Stimulated activated CD4-positive, alpha-beta T cell treated with anti-CD3 and anti-CD28 coated beads, Interleukin-2, amount 100 ng/mL, for 24 hours (primary cell): ENCODE measurements around the gene FAM120A.

ENCODE experiments used
- DNase-seq, 2 donors: peaks; one replicate each; pipeline ENCODE4 v3.0.0-alpha.2; 2020

The FAM120A gene

DNA sequence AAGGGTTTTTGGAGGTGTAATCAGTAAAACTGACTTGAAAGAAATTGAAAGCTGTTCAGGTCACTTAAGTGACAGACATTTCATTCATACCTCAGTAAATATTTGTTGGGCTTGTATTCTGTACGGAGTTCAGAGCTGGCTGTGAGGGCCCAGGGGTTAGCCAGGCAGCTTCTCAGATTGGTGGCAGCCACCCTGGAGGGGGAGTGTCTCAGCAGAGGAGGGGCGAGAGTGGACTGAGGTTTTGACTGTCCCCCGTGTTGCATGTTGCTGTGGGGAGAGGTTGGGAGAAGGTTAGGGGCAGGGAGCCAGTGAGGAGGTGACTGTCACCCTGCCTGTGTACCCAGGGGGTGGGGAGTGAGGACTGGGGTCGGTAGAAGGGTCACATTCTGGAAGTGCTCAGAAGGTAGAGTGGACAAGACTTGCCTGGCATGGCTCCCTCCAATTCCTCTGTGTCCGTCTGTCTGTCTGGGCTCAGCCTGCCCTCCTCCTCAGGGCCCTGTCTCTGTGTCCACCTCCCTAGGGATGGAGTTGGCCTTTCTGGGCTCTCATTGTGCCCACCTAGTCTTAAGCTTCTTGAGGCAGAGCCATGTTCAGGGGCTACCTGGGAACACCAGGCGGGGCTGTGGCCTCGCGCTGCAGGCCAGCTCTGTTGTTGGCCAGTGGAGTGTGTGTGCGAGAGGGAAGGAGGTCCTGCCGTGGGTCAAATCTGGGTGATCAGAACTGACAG lies 129.3 kb downstream of the FAM120A start:
- DNase-seq: no peak

DNA sequence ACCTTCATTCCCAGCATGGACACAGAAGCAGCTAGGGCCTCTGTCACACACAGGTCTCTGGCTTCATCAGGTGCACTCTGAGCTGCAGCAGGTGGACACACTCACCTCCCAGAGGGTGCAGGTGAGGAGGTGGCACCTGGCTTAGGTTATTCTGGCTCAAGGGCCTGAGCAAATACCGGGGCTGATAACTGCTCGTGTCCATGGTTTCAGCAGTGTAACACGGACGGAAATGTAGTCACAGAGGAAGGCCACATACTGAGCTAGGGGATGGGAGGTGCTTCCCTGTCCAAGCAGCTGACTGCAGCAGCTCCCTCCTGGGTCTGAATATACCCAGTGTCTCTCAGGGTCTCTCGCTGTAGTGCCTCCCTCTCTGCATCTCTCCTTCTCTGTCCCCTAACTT lies 130.6 kb downstream of the FAM120A start:
- no peak for DNase-seq

DNA sequence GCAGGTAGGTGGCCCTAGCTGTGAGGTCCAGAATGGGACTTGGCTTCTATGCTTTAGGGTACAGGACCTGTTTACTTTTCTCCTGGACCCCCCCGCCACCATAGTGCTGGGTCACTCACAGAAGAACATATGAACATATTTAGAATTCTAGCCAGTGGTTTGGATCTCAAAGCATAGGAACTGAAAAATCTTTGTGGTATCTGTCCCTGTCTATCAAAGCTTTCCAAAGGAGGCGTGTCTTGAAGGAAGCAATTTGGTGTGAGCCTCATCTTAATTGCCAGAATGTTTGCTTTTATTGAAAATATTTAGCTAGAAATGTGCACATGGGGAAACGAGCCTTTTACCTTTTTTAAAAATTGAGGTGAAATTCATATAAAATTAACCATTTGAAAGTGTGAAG lies 131.1 kb downstream of the FAM120A start:
- DNase-seq: no peak

DNA sequence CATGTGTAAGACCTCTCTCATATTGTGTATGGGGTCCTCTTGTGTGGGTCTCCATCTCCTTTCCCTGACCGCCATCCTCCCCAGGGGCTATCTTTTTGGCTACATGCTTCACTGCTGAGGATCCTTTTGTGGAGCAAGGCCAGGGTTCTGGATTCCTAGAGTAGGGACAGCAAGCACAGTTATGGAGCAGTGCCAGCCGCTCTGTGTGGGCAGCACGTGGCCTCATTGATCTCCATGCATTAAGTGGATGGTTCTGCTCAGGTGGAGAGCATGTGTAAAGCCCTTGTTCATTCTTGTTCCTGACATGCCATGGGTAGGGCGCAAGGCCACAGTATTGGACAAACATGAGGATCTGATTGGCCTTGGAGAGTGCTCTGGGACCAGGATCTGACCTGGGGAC lies 133.8 kb downstream of the FAM120A start:
- DNase-seq: no peak

DNA sequence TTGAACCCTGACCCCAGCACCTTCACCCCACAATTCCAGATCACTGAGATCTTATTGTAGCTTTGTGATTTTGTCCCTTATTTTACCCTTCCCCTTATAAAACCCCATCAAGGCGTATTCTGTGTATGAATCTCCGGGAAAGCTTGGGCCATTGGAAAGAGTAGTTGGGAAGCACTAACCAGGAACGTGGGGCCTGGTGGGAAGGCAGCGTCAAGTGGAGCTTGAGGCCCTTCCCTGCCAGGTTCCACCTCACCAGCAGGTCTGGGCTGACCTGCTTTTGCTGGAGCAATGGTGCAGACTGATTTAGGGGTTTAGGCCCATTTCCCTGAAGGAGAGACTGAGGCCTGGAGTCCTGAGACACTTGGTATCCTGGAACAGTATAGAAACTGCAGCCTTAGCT lies 134.2 kb downstream of the FAM120A start:
- DNase-seq: no peak

DNA sequence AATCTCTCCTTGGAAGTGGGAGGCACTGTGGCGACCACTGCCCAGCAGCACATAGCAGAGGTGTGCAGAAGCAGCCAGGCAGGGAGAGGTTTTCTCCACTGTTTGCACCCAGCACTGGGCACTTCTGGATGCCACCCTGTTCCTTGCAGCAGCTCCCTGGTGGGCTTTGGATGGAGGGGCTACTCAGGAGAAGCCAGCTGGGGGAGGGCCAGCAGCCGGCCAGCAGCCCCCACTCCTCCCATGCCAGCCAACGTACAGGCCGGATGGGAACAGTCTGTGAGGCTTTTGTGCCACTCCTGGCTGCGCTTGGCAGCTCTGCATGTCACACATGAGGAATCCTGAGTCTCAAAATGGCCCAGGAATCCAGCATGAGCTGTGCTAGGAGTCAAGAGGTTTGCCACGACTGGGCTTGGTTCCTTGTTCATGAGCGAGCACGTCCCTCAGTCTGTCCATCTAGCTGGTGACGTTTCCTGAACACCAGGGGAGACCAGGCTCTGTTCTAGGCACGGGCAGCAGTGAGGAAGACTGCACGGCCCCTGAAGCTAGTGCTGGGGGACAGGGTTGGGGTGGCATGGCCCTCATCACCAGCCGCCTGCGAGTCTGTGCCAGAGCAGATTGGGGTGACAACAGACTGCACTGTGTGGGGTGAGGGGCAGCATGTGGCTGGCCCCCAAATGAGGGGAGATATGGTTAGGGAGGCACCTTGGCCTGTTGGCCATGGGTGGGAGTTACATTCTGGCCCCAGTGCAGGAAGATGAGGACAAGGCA lies 135.0 kb downstream of the FAM120A start:
- DNase-seq: no peak

DNA sequence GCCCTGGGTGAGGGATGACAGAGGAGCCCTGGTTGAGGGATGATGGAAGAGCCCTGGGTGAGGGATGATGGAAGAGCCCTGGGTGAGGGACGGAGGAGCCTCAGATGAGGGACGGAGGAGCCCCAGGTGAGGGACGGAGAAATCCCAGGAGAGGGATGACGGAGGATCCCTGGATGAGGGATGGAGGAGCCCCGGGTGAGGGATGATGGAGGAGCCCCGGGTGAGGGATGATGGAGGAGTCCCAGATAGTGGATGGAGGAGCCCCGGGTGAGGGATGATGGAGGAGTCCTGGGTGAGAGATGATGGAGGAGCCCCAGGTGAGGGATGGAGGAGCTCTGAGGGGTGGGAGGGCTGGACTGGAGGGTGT lies 135.8 kb downstream of the FAM120A start:
- DNase-seq: no peak

DNA sequence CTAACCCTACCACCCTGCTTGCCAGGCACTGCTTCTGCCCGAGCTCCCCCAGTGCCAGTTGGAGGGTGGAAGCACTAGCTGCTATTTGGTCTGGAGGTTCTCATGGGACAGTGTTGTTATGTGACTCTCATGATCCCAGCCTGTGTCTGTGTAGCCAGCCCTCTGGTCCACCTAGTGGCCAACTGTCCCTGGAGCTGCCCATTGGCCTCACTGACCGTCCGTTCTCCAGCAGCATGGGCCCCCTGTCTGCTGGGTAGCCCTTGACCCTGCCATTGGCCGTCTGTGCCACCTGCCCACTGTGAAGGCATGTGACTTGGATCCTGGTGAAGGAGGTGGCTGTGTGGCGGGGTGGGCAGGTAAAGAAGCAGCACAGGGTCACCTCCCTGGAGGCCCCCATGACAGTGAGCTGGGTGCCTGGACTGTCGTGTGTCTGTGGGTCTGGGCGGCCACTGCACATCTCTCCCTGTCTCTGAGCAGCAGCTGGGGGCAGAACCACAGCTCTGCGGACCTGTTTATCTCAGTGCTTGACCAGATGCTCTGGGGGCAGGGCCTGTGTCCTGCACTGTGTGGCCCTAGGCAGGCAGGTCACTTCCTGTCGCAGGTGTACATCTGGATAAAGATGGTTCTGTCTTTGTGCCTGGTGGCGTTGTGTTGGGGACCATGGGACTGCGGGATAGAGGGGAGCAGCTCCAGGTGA lies 136.3 kb downstream of the FAM120A start:
- DNase-seq: no peak

DNA sequence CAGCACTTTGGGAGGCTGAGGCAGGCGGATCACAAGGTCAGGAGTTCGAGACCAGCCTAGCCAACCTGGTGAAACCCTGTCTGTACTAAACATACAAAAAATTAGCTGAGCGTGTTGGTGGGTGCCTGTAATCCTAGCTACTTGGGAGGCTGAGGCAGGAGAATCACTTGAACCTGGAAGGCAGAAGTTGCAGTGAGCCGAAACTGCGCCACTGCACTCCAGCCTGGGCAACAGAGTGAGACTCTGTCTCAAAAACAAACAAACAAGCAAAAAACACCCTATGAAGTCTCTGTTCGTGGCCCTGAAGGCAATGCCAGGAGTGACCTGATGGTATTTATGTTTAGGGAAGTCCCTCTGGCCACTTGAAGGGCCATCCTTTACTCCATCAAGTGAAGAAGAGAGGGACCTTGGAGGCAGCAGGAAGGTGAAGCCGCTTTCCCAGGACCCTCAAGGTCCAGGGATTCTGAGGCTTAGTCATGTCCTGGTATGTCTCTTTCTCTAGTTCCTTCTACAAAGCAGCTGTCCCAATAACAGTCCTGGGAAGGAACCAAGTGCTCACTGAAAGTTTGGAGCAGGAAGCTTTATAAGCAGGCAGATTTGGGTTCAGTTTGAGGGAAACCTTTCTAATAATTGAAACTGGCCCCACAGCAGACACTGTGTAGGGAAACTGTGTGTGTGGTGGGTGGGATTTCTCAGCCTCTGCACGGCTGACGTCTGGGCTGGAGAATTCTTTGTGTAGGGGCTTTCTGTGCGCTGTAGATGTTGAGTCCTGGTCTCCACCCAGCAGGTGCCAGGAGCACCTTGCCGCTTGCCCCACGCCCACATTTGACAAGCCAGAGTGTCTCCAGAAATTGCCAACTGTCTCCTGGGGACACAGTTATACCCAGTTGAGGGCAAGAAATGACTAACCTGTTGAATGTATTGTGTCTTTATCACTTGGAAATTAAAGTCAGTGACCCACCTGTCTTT lies 137.4 kb downstream of the FAM120A start:
- no peak for DNase-seq

DNA sequence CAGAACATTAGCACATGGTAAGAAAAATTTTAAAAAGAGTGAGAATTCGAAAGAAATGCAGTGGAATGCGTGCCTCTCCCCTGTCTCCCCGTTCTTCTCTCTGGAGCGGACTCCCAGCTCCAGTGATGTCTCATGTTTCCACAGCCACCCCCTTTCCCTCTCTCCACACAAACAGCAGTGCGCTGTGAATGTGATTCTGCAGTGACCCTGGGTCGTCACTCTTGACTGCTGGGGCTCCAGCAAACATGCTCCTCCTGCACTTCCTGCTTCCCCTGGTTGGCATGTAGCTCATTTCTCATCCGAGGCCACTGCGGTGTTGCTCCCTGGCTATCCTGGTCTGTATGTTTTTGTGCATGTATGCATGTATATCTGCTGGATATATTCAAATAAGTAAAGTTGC lies 138.2 kb downstream of the FAM120A start:
- no peak for DNase-seq

DNA sequence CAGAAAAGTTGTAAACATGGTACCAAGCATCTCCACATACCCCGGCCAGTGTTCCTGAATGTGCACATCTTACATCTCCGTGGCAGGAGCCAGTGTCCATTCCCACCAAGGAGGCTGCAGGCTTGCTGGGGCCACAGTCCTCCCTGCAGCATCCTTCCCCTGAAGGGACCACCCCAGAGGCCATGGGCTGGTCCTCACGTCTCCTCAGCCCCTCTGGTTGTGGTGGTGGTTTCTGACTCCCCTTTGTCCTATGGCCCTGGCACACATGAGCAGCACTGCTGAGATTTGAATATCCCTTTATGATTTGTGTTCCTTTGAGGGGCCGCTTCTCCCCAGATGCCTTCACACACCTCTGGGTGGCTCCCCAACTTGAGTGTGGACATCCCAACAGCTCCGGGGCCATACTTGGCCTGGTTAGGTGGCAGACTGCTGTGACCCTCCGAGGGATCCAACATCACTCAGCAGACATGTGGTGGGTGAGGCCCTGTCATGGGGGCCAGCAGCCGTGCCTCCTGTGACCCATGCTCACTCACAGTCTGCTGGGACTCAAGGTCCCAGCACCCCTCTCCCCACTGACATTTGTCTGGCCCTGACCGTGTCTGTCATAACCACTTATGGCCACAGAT lies 139.2 kb downstream of the FAM120A start:
- DNase-seq: no peak

DNA sequence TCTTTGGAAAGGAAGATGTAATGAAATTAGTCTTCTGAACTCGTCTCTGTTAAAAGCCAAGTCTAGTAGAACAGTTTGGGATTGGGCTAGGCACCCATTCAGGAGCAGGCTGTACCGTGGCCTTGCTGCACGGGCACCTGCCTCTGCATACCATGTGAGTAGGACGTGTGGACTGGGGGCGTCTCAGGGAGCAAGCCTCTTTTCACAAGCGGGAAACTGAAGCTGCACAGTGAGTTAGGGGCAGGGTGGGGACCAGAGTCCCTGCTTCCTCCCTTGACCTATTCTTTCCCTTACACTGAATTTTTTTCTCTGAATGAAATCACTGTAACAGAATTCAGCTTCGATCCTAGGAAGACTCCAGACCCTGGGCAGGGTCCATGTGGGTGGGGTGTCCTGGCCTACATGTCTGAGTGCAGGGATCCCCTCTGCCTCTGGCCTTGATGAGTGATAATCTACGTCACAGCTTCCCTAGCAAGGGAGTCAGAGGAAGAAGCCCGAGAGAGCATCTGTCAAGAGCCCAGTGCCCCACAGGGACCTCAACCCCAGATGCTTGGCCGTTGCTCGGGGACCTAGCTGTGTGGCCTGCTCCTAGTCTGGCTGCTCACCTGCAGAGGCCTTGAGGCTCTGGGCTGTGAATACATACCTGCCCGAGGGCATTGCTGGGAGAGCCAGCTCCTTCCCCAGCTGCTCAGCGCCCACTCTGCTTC lies 140.0 kb downstream of the FAM120A start:
- no peak for DNase-seq

DNA sequence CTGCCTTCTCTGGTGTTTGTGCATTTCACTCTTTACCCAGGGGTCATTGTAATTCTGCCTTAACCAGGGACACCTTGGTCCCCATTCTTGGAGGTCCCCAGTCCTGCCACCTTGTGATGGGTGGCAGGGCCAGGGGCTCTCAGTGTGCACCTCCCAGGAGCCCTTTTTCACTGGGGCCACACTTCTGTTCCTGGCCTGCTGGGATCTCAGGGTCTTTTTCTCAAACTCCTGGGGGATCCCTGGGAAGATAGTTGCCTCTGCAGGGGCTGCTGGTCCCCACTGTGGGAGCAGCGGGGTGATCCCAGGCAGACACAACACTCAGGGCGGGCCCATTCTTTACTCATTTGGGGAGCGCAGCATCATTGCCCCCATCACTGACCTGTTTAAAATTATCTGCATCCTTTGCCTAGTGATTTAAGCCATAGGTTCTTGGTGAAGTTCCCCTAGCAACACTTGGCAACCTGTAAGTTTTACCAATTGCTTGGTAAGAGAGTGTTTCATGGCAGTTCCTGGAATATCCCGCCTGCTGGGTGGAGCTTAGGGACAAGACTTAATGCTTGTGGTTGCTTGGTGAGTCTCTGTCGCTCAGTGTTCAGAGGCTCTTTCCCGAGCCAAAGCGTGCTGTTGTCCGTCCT lies 140.6 kb downstream of the FAM120A start:
- DNase-seq: no peak

DNA sequence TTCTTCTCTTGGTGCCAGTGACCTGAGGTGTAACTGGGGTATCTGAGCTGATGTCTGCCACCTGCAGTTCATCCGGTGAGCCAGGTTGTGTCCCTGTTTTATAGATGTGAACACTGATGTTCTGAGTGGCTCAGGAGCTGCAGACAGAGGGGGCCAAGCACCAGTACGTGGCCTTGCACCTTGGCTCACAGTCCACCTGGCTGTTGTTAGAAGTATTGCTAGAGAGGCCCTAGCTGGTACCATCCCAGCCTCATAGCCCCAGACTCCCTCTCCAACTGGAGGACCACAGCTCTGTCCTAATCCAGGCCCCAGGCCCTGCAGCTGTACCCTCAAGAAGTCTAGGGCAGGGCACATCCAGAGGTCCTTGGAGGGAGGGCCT lies 141.1 kb downstream of the FAM120A start:
- no peak for DNase-seq

DNA sequence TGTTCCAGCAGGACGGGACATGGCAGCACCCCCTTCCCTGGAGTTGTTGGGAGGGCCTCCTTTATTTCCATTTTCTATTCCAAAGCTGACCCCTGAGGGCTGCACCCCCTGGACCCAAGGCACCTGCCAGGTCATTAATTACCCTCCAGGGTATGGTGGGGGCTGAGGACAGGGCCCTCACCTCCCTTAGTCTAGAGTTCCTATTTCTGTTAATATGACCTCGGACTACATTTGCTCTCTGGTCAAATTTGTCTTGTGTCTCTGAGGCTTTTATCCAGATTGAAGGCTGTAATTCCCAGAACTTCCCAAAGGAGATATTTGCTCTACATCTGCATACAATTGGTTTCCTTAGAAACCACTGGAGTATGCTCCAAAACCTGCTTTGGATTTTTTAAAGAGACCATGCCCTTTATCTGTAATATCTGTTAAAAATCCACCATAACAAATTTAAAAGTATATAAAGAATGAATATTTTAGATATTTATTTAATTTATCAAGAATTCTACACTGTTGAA lies 141.7 kb downstream of the FAM120A start:
- no peak for DNase-seq

DNA sequence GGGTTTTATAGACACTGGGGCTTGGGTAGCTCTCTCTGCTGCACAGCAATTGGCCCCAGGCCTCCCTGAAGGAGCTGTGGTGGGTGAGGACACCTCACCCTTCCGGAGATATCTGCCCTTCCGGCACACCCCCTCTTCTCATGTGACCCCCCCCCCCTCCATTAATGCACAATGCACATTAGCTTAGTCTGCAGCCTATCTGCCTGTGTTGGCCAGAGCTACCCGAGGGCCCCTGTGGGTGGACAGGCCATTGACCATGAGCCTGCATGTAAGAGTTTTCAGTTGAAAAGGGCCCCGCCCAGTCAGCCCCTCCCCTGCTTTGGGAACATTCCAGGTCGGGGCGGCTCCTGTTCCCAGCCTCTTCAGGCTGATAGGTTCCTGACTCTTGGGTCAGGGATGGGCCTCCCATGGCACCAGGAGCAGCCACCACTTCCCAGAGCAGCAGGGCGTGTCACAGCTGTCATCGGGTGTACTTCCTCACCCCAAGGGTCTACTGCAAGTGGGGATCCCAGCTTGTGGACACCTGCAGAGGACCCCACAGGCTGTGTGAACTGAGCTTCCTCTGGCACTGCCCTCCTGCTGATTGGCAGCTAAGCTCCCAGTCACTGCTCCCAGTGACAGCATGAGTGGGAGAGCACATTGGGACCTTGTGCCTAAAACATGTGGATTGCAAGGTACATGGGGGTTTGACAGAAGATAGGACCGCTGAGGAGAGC lies 142.7 kb downstream of the FAM120A start:
- DNase-seq: no peak

DNA sequence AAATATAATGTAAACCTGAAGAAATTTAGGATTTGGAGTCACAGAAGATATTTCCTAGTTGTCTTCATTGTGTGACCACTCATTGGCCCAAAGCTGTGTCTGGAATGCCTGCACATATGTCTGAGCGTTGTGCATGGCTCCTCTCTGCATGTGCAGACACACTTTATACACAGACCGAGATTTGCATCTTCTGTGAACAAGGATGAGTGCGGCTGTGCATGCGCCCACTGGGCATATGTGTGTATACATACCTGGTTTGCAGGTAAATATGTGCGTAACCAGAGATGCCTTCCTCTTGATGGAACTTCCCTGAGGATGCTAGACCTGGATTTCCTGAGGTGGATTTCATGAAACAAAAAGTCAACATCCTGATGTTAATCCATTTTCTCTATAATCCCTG lies 144.0 kb downstream of the FAM120A start:
- DNase-seq: no peak

DNA sequence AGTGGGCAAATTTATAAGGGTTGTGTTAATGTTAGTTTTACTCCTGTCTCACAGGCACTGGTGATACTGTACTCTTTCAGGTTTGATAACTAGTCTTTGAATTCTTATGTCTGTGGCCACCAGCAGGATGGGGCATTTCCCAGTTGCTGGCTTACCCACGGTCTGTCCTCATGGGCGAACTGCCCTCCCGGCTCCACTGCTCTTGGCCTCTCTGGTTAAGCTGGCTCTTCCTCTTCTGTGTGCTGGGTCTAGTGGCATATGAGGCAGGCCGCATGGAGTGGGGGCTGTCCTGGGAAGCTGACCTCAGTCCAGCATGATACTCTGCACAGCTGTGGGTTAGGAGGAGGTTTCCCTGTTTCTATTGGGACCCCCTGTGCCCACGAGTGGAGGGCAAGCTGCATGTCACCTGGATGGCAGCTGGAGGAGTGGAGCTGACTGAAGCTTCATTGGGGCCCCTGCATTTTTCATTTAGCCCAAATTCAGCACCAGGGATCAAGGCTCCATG lies 144.4 kb downstream of the FAM120A start:
- DNase-seq: no peak

DNA sequence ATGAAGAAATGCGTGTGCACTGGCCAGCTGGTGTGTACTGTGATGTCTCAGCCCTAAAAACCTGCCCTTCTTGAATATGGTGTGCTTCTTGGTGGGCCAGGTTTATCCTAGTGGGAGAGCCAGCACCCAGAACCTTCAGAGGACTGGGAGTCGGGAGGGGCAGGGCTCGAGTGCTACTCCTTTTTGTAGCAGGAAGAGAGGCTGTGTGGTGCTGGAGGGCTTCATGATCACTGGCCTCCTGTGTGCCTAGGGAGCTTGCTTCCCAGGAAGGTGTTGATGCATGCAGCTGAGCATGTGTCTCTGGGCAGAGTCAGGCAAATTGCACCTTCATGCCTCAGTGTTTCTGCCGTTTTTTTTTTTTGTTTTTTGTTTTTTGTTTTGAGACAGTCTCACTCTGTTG lies 144.9 kb downstream of the FAM120A start:
- no peak for DNase-seq

DNA sequence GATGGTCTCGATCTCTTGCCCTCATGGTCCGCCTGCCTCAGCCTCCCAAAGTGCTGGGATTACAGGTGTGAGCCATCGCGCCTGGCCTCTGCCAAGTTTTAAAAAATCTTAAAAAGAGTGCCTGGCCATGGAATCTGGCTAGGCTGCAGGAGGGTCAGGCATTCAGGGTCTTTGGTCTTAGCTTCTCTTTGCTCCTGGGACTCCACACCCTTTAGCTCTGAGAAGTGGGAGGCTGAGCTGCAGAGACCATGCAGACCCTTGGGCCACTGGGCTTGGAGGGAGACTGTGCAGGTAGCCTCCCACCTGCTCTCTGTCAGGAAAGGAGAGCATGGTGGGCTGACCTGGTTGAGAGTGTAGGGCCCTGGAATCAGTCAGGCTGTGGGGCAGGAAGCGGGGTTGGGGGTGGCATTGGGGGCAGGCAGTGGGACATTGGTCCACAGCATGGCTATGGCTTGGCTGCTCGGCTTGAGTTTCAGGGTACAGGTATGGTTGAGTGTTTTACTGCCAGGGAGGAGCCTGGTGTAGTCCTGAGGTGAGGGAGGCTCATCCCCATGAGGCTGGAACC lies 145.7 kb downstream of the FAM120A start:
- no peak for DNase-seq
